ENCODE results near the gene R3HDM2.

Gene R3HDM2

DNA sequence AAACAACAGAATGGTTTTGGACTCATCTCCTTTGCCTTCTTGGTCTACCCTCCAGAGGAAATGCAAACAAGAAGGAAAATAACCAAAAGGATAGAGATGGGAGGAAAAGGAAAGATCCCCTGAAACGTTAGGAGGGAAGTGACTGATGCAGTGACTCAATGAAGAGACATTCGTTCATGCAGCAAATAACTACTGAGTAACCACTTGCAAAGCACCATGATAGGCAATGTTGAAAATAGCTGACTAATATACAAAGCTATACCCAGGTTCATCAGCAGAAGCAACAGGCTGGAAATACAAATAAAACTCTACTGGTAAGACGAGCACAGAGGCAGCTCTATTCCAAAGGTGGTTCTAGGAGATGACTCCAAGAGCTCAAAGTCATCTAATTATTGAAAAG is 41.8 kb downstream of the R3HDM2 start:
- Histone ChIP-seq H3K4me1 (ENCODE audit: insufficient read depth, low read length, severe bottlenecking) (no peaks in the 10 kb centered on the region), H3K4me2 (ENCODE audit: low read length) (no peak overlapping the region), H3K27ac (ENCODE audit: low read depth, low read length, poor library complexity, severe bottlenecking) (no peak overlapping the region), H3K9me3 (ENCODE audit: low read length) (no peaks in the 10 kb centered on the region), H3K9me2 (ENCODE audit: low read depth, low read length) (no peaks in the 10 kb centered on the region), H3F3A (ENCODE audit: insufficient read depth, low read length) (no peaks in the 10 kb centered on the region), H2AFZ (ENCODE audit: low read length) (no peak overlapping the region), H4K20me1 (ENCODE audit: insufficient read depth, low read length) (no peaks in the 10 kb centered on the region), H3K36me3 (ENCODE audit: insufficient read depth, low read length) (peaks cover 26% of the 10 kb centered on the region), H3K27me3 (ENCODE audit: insufficient read depth, low read length) (no peaks in the 10 kb centered on the region), H3K79me2 (ENCODE audit: insufficient read depth, low read length) (no peaks in the 10 kb centered on the region), H3K9ac (ENCODE audit: low read length) (no peak overlapping the region), H3K4me3 (ENCODE audit: low read depth, low read length, poor library complexity, severe bottlenecking) (no peak overlapping the region)
- TF ChIP-seq, protein P1, sequence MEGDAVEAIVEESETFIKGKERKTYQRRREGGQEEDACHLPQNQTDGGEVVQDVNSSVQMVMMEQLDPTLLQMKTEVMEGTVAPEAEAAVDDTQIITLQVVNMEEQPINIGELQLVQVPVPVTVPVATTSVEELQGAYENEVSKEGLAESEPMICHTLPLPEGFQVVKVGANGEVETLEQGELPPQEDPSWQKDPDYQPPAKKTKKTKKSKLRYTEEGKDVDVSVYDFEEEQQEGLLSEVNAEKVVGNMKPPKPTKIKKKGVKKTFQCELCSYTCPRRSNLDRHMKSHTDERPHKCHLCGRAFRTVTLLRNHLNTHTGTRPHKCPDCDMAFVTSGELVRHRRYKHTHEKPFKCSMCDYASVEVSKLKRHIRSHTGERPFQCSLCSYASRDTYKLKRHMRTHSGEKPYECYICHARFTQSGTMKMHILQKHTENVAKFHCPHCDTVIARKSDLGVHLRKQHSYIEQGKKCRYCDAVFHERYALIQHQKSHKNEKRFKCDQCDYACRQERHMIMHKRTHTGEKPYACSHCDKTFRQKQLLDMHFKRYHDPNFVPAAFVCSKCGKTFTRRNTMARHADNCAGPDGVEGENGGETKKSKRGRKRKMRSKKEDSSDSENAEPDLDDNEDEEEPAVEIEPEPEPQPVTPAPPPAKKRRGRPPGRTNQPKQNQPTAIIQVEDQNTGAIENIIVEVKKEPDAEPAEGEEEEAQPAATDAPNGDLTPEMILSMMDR (IDR thresholded peaks at IDR 0.05; ENCODE audit: low read length), result no peak
- no peak for TF ChIP-seq EZH2 (IDR thresholded peaks at IDR 0.05; ENCODE audit: borderline replicate concordance, low read length)

DNA sequence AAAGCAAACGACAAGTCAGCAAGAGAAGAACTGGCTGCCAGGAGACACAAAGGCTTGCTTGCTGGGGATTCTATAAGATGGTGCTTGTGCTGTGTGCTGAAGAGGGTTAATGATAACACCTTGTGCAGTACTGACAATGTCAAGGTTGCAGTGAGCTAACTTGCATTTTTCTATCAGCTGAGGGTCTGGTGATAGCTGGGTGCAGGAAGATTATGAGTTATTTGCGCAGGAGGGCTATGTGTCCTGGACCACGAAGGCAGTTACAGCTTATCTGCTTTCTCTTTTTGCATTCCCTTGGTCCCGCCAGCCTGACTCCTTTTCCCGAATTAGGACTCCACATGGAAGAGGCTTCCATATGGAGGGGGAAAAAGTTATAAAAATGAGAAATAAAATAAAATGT is 42.4 kb downstream of the R3HDM2 start:
- Histone ChIP-seq H3K79me2 (ENCODE audit: insufficient read depth, low read length) (no peaks in the 10 kb centered on the region), H3K9me3 (ENCODE audit: low read length) (no peaks in the 10 kb centered on the region), H3K27me3 (ENCODE audit: insufficient read depth, low read length) (no peaks in the 10 kb centered on the region), H3K4me1 (ENCODE audit: insufficient read depth, low read length, severe bottlenecking) (no peaks in the 10 kb centered on the region), H3K9me2 (ENCODE audit: low read depth, low read length) (no peaks in the 10 kb centered on the region), H3K27ac (ENCODE audit: low read depth, low read length, poor library complexity, severe bottlenecking) (no peak overlapping the region), H3K4me3 (ENCODE audit: low read depth, low read length, poor library complexity, severe bottlenecking) (no peak overlapping the region), H3F3A (ENCODE audit: insufficient read depth, low read length) (no peaks in the 10 kb centered on the region), H2AFZ (ENCODE audit: low read length) (no peak overlapping the region), H3K9ac (ENCODE audit: low read length) (no peak overlapping the region), H3K36me3 (ENCODE audit: insufficient read depth, low read length) (peaks cover 20% of the 10 kb centered on the region), H4K20me1 (ENCODE audit: insufficient read depth, low read length) (no peaks in the 10 kb centered on the region), H3K4me2 (ENCODE audit: low read length) (no peak overlapping the region)
- no peak for TF ChIP-seq EZH2 (IDR thresholded peaks at IDR 0.05; ENCODE audit: borderline replicate concordance, low read length)
- TF ChIP-seq, protein P1 (IDR thresholded peaks at IDR 0.05; ENCODE audit: low read length), result no peak

DNA sequence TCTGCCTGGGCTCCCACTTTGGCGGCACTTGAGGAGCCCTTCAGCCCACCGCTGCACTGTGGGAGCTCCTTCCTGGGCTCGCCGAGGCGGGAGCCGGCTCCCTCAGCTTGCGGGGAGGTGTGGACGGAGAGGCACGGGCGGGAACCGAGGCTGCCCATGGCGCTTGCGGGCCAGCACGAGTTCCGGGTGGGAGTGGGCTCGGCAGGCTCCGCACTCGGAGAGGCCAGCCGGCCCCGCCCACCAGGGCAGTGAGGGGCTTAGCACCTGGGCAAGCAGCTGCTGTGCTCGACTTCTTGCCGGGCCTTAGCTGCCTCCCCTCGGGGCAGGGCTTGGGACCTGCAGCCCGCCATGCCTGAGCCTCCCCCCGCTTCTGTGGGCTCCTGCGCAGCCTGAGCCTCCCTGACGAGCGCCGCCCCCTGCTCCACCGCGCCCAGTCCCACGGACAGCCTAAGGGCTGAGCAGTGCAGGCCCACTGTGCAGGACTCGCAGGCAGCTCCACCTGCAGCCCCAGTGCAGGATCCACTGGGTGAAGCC is 44.6 kb downstream of the R3HDM2 start:
- Histone ChIP-seq H2AFZ (ENCODE audit: low read length) (no peak overlapping the region), H3K79me2 (ENCODE audit: insufficient read depth, low read length) (no peaks in the 10 kb centered on the region), H3K9me3 (ENCODE audit: low read length) (no peaks in the 10 kb centered on the region), H3F3A (ENCODE audit: insufficient read depth, low read length) (no peaks in the 10 kb centered on the region), H3K4me2 (ENCODE audit: low read length) (no peak overlapping the region), H3K4me3 (ENCODE audit: low read depth, low read length, poor library complexity, severe bottlenecking) (no peak overlapping the region), H3K4me1 (ENCODE audit: insufficient read depth, low read length, severe bottlenecking) (no peaks in the 10 kb centered on the region), H3K36me3 (ENCODE audit: insufficient read depth, low read length) (peaks cover 11% of the 10 kb centered on the region; the same call in 1 of the 2 replicates), H3K27me3 (ENCODE audit: insufficient read depth, low read length) (no peaks in the 10 kb centered on the region), H4K20me1 (ENCODE audit: insufficient read depth, low read length) (no peaks in the 10 kb centered on the region), H3K9me2 (ENCODE audit: low read depth, low read length) (no peaks in the 10 kb centered on the region), H3K9ac (ENCODE audit: low read length) (no peak overlapping the region), H3K27ac (ENCODE audit: low read depth, low read length, poor library complexity, severe bottlenecking) (no peak overlapping the region)
- no peak for TF ChIP-seq EZH2 (IDR thresholded peaks at IDR 0.05; ENCODE audit: borderline replicate concordance, low read length)
- TF ChIP-seq, protein P1 (IDR thresholded peaks at IDR 0.05; ENCODE audit: low read length), result no peak

Data from OCI-LY1 (cell line).